ENCODE results near the gene KANK2.

DNA sequence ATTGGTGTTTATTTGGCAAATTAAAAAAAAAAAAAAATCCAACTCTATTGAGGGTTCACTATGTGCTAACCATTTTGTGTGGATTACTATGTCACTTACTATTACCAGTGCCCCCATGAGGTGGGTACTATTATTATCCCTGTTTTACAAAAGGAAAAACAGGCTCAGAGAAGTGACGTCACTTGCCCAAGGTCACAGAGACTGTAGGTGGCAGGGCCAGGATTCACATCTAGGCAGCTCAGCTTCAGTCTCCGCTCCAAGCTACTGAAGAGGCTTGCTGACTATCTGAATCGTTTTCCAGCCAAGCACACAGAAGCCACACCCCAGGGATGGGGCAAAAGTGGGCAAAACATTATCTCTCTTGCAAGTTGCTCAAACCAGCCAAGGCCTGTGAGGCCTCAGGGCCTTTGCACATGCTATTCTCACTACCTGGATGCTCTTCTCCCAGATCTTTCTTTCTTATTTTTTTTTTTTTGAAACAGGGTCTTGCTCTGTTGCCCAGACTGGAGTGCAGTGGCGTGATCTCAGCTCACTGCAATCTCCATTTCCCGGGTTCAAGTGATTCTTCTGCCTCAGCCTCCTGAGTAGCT, 37.2 kb upstream of the KANK2 start:
- TF ChIP-seq, protein P1, sequence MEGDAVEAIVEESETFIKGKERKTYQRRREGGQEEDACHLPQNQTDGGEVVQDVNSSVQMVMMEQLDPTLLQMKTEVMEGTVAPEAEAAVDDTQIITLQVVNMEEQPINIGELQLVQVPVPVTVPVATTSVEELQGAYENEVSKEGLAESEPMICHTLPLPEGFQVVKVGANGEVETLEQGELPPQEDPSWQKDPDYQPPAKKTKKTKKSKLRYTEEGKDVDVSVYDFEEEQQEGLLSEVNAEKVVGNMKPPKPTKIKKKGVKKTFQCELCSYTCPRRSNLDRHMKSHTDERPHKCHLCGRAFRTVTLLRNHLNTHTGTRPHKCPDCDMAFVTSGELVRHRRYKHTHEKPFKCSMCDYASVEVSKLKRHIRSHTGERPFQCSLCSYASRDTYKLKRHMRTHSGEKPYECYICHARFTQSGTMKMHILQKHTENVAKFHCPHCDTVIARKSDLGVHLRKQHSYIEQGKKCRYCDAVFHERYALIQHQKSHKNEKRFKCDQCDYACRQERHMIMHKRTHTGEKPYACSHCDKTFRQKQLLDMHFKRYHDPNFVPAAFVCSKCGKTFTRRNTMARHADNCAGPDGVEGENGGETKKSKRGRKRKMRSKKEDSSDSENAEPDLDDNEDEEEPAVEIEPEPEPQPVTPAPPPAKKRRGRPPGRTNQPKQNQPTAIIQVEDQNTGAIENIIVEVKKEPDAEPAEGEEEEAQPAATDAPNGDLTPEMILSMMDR (IDR thresholded peaks at IDR 0.05; ENCODE audit: low read depth, low read length, poor library complexity, severe bottlenecking) = no peak
- no peak for TF ChIP-seq EZH2phosphoT487 (IDR thresholded peaks at IDR 0.05; ENCODE audit: borderline replicate concordance, low read length)
